GM21723 (cell line): Measurements from ENCODE around the gene NRP2.

ENCODE experiments used
- ATAC-seq: cut with Tn5 transposase; IDR thresholded peaks from one replicate; pipeline ENCODE4 v1.9.1; 2021; ENCODE audit warnings: mild to moderate bottlenecking, moderate library complexity; ENCODE audit not compliant: unreplicated experiment

NRP2 gene

DNA sequence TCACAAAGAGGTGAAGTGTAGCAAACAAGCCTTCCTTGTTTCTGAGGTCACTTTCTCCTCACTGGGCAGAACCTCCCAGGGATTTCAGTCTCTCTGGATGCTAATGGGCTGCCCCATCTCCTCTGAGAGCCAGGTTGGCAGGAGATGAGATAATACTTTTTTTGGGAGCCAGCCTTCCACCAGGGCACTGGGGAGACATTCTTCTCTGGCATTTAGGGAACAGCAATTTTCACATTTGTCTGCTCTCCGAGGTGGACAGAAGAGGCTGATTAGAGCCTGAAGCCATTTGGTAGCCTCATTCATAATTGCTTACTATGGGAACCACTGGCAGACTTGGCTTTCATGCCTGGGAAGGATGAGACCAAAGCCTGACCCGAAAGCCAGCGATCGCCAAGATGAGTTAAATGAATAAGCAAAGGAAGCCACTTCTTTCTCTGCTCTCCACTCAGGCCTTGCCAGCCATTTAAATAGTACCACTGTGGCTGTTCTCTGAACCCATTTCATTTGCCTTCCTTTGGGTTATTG lies 70.1 kb downstream of the NRP2 start:
- no peak for ATAC-seq

DNA sequence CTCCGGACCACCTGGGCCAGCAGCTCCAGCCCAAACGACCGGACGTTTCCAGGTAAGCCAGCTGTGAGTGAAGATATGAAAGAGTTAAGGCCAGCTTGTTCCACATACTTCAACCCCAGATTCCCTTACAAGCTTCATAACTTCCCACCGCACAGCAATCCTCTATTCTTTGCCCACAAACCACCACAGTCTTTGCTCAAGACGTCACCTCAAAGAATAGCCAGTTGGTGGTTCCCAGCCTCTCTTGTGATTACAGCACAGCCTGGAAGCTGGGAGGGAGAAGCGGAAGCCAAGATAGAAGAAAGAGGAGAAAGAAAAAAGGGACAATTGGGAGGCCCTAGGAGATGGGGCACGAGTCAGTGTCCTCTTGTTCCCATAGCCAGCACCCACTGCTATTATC lies 70.6 kb downstream of the NRP2 start:
- ATAC-seq = no peak

GRCh38 chr2:205754285-205754923 lies 72.1 kb downstream of the NRP2 start:
- ATAC-seq = no peak

- no peak for ATAC-seq
These were observed 72.6 kb downstream of the NRP2 start for GRCh38 chr2:205754924-205755321.

DNA sequence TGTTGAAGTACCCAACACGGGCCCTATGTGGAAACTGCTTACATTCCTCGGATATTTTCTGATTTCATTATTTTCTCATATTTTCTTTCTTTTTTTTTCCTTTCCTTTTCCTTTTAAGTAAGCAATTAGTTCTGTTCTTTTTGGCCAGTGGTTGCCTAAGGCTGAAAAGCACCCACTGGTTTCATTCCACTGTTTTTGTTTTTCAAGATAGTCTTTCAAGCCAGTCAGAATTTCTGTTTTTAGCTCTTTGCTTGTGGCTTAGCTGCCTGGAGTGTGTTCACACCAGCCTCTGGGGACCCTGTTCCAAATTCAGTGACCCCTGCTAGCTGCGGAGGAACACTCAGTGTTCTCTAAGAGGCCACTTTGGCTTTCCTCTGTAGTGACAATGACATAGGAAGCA lies 73.6 kb downstream of the NRP2 start:
- ATAC-seq = no peak

DNA sequence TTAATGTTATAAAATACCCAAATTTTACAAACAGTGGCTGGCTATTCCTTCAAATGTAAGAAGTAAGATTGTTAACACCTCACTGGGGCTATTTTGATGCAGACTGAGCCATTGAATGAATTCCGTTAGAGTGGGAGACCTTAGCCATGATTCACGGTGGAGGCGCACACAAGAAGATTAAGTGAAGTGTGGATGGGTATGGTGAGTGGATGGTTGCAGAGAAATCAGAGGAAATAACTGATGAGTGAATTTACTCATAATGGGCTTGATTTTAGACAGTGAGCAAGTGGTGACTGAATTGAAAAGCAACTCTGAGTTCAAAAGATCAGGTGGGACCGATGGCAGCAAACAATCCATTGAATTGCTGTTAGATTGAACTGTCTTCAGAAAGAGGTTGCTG lies 75.0 kb downstream of the NRP2 start:
- ATAC-seq = no peak

DNA sequence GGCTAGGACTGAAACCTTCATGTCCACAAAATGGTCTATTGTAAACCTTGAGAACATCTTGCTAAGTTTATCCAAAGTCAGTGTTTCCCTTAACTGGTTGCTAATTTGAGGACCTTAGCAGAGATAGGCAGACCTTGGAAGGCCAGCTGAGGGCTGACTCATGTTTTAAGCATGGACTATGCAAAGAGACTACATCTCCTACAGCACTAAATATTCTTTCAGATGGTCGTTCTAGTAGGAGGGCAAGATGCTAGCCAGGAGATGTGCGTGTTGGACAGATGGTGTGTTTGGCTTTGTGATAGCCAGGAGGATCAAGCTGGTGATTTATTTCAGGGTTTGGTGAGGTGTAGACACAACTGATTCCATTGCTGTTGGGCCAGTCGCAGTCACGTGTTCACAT lies 75.8 kb downstream of the NRP2 start:
- no peak for ATAC-seq

DNA sequence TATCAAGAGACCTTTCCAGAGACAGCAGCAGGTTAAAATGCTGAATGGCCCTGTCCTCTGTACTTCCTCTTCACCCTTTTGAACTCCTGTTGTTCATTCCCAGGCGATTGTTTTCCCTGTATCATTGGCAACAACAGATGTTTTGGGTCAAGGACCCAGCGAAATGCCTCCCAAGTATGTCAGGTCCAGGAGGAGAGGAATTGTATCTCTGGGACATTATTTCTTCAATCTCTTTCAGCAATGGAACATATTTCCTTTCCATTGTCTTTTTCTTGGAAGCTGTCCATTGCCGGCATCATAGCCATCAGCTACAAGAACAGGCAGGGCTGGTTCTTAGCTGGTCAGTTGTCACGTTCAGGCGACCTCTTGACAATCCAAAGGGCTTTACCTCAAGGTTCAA lies 76.2 kb downstream of the NRP2 start:
- no peak for ATAC-seq

DNA sequence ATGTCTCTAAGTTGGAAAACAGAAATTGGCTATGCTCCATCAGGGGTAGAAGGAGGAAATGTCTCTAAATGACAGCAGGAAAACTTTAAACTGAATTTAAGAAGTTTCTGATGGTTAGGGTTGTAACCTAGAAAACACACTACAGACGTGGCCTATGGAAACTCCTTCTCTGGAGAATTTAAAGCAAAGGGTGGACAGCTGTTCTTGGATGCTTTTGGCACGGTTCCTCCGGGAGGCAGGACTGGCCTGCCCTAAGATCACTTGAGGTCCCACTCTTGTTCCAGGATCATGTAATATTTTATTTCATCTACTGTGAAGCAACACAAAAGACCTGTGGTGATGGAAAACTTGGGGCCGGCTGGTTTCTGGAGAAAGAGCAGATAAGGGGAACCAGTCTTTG lies 77.0 kb downstream of the NRP2 start:
- ATAC-seq = no peak

GRCh38 chr2:205759732-205760131 lies 77.4 kb downstream of the NRP2 start:
- ATAC-seq = no peak

- ATAC-seq = no peak
These were observed 77.9 kb downstream of the NRP2 start for GRCh38 chr2:205760157-205760556.

DNA sequence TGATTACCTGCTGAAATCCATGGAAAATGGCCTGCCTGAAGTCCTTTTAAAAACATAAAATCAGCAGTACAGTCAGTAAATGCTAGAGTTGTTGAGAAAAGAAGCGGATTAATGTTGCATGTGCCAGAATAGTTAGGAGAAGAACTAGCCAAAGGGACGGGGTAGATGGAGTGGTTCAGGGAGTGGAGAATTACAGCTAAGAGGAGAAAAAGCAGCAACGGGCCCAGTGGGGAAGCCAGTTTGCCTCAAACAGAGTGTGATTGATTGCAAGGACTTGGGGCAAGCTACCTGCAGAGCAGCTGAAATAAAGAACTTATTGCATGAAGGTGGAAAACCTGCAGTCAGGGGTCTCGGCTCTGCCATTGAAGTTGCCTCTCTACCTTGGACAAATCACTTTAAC lies 79.1 kb downstream of the NRP2 start:
- no peak for ATAC-seq

DNA sequence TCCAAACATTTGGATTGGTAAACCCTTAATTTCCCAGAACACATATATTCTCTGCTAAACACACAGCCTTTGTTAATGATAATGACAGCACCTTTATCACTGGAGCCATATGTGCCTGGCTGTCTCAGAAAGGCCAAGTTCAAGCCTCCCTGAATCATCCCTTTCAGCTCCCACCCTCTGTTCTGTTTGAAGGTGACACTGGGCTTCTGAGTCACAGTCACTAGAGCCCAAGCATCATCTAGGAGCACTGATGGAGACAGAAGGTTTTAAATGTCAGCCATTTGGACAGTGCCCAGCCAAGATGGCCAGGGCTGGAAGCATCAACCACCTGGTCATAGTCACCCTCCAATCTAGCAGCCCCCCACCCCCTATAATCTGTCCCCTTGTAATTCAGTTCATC lies 80.6 kb downstream of the NRP2 start:
- no peak for ATAC-seq

DNA sequence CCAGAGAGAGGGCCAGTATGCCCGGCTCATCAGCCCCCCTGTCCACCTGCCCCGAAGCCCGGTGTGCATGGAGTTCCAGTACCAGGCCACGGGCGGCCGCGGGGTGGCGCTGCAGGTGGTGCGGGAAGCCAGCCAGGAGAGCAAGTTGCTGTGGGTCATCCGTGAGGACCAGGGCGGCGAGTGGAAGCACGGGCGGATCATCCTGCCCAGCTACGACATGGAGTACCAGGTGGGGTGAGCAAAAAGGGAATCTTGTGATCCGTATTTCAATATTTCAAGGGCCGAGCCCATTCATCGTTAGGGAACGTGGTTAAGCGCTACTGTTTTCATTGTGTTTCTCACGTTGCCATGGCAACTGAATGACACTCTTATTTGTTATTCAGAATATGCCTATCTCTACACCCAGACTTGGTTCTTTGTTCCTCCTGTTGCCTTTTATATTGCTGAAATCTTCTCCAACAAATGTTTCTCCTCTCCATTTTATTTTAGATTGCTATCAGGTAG lies 81.5 kb downstream of the NRP2 start:
- no peak for ATAC-seq

DNA sequence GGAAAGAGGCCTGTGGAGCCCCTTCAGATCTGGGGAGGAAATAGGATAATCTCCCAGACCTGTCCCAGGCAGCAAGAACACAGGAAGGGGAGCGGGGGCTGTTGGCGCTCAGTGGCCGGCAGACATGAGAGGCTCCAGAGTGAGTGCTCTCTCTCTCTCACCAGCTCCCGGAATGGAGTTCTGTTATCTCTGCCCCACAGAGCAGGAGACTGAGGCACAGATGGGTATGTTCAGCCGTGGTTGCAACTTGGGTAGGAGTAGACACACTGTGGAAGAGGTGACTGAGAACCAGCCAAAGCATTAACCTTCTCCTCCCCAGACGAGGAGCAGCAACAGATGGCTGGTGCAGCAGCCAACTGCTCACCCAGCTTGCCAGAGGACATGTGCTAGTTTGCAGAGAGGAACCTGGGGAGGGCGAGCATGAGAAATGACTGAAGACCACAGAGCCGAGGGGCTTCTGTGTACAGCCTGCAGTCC lies 82.0 kb downstream of the NRP2 start:
- no peak for ATAC-seq

GRCh38 chr2:205765151-205765550 lies 82.8 kb downstream of the NRP2 start:
- no peak for ATAC-seq

DNA sequence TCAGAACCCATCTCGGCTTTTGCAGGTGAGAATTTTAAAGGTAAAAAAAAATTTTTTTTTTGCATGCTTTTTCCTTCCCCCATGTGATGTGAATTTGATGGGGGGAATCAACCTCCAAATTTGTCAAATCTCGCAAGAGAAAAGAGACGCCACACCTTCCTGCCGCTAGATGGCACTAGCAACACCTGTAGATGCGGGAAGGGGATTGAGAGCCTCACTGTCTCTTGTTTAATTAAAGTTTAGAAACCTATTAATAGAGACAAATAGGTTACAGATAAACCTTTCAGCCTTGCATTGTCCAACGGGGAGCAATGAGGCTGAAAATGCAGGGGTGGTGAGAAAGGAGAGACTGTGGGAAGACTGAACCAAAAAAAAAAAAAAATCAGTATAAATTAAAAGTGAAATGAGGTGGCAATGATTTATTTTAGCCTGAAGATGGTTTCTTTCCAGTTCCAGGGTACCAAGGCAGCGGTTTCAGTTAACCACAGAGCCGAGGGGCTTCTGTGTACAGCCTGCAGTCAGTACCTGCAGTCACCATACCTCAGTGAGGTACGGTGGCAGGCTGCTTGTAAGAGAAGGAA lies 84.6 kb downstream of the NRP2 start:
- ATAC-seq = no peak

GRCh38 chr2:205767617-205768016 lies 85.3 kb downstream of the NRP2 start:
- no peak for ATAC-seq

DNA sequence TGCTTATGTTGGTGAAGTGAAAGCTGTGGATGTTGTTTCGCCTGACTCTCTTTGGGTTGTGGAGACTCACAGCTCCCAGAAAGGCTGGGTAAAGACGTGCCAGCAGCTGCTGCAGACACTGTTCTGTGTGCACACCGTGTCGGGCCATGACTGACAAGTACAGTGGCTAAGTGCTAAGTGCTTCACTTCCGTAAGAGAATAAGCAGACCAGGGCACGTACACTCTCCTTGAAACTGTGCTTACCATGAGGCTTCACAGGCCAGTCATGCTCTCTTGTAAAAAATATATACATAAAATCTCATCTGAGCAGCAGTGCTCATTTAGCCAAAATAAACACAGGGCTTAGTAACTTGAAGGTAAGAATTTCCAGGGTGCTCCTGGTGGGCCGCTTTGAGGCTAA lies 86.0 kb downstream of the NRP2 start:
- no peak for ATAC-seq

- no peak for ATAC-seq
These were observed 86.7 kb downstream of the NRP2 start for GRCh38 chr2:205768815-205769494.

DNA sequence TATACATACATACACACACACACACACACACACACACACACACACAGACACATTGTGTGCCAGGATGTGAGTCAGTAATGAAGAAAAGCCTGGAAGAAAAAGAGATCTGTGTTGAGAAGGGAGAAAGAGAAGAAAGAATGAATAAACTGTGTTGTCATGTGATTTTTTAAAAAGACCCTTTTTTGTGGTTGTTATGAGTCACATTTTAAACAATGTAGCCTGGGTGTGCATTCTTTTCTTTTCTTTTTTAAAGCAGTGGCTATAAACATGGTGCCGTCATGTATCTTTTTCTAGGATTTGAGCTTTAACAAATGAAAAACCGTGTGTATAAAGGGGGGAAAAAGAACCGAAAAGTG lies 87.2 kb downstream of the NRP2 start:
- ATAC-seq = no peak

- no peak for ATAC-seq
These were observed 87.6 kb downstream of the NRP2 start for GRCh38 chr2:205769879-205770278.
